Measurements from ENCODE around the gene MYO3B. TPM values are rescaled to one million over a fixed set of nuclear protein-coding genes. Genes with fewer than 3 reads are reported as not detected.
A peak's percentile ranks its signal among the peaks of the same experiment; 100 is the strongest.

MYO3B gene
- total RNA-seq, 2 donors from 2014 or later, result 0.05 to 0.32 TPM

DNA sequence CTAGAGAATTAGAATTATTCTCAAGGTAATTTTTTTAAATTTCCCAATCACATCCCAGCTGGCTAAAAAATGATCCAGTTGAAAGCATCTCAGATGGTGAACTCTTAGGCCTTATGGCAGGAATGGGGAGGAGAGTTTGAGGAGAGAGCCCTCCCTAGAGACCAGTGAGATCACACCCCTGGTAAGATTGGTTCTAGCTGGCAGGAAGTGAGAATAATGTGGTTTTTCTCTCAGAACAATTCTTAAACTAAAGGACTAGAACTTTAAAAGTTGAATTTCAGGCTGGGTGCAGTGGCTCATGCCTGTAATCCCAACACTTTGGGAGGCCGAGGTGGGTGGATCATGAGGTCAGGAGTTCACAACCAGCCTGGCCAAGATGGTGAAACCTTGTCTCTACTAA, 120.2 kb downstream of the MYO3B start:
- no peaks in the 10 kb centered on the region for H3K9me3 ChIP-seq
- intact Hi-C loops (cut with DNase I), result no loop called here
- TF ChIP-seq, protein P1, sequence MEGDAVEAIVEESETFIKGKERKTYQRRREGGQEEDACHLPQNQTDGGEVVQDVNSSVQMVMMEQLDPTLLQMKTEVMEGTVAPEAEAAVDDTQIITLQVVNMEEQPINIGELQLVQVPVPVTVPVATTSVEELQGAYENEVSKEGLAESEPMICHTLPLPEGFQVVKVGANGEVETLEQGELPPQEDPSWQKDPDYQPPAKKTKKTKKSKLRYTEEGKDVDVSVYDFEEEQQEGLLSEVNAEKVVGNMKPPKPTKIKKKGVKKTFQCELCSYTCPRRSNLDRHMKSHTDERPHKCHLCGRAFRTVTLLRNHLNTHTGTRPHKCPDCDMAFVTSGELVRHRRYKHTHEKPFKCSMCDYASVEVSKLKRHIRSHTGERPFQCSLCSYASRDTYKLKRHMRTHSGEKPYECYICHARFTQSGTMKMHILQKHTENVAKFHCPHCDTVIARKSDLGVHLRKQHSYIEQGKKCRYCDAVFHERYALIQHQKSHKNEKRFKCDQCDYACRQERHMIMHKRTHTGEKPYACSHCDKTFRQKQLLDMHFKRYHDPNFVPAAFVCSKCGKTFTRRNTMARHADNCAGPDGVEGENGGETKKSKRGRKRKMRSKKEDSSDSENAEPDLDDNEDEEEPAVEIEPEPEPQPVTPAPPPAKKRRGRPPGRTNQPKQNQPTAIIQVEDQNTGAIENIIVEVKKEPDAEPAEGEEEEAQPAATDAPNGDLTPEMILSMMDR (IDR thresholded peaks at IDR 0.05), result no peak
- no peak for DNase-seq
- no peak overlapping the region for H3K27ac ChIP-seq
- H3K9ac ChIP-seq (ENCODE audit: low read depth in 2 of 2, low read length in 2 of 2), result no peak overlapping the region
- no peaks in the 10 kb centered on the region for H3K36me3 ChIP-seq
- no peaks in the 10 kb centered on the region for H3K27me3 ChIP-seq
- H3K4me3 ChIP-seq, result no peak overlapping the region
- H3K4me1 ChIP-seq, result no peaks in the 10 kb centered on the region

DNA sequence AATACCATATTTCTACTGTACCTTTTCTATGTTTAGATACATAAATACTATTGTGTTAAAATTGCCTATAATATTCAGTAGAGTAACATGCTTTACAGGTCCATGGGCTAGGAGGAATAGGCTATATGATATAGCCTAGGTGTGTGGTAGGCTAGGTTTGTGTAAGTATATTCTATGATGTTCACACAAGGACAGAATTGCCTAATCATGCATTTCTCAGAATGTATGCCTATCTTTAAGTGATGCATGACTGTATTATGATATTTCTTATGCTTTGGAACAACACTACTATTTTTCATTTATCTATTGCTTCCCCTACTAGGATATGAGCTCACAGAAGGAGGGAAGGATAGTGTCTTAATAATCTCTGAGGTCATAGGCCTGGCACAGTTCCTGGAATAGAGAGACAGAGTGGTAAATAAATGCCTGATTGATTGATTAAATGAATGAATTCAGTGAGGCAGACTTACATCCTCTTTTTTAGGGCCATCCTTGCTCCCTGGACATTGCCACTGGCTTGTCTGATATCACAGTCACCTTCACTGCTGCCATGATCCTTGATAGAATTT, 121.0 kb downstream of the MYO3B start:
- Histone ChIP-seq H3K27me3 (no peaks in the 10 kb centered on the region), H3K4me3 (no peak overlapping the region), H3K9me3 (no peaks in the 10 kb centered on the region), H3K27ac (no peak overlapping the region), H3K4me1 (no peaks in the 10 kb centered on the region), H3K9ac (ENCODE audit: low read depth in 2 of 2, low read length in 2 of 2) (no peak overlapping the region), H3K36me3 (no peaks in the 10 kb centered on the region)
- no peak for DNase-seq
- TF ChIP-seq, protein P1 (IDR thresholded peaks at IDR 0.05), result no peak
- intact Hi-C loops (cut with DNase I), result no loop called here

DNA sequence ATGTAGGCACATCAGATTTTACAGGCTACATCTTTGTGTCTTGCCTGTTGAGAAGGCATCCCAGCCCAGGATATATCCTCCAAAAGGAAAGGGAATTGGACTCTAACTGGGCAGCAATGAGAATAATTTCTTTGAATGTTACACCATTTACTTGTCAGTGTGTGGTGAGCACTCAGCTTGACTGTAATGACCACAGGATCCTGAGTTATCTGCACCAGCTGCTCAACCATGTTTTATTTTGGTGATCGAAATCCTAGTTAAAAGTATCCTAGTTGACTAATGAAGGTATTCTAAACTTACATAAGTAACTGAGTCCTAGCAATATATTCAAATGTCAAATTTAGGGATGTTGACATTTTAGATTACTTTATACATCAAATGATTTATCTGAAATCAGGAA, 123.0 kb downstream of the MYO3B start:
- no peak for DNase-seq
- no peak overlapping the region for H3K4me3 ChIP-seq
- H3K9ac ChIP-seq (ENCODE audit: low read depth in 2 of 2, low read length in 2 of 2), result no peak overlapping the region
- no peaks in the 10 kb centered on the region for H3K9me3 ChIP-seq
- H3K36me3 ChIP-seq, result no peaks in the 10 kb centered on the region
- intact Hi-C loops (cut with DNase I), result no loop called here
- no peak overlapping the region for H3K27ac ChIP-seq
- TF ChIP-seq, protein P1 (IDR thresholded peaks at IDR 0.05), result no peak
- no peaks in the 10 kb centered on the region for H3K4me1 ChIP-seq
- H3K27me3 ChIP-seq, result no peaks in the 10 kb centered on the region

DNA sequence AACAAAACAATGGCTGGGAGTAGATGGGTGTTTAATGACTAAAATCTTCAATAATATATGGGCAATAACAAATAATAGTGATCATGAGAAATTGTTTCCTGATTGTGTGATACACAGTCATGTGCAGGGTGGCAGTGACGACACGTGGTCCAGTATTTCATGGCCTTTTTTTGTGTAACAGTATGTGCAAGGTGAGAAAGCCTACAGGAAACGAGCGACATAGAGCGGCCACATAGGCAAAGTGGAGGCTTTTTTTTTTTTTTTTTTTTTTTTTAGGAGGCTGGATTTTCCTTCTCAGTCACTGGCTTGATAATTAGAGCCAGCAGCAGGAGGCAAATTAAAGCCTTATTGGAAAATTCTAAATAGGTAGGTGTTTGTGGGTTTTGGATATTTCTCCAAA, 123.7 kb downstream of the MYO3B start:
- Histone ChIP-seq H3K9me3 (no peaks in the 10 kb centered on the region), H3K4me1 (no peaks in the 10 kb centered on the region), H3K27ac (no peak overlapping the region), H3K4me3 (no peak overlapping the region), H3K27me3 (no peaks in the 10 kb centered on the region), H3K9ac (ENCODE audit: low read depth in 2 of 2, low read length in 2 of 2) (no peak overlapping the region), H3K36me3 (no peaks in the 10 kb centered on the region)
- DNase-seq, result no peak
- intact Hi-C loops (cut with DNase I), result no loop called here
- TF ChIP-seq, protein P1 (IDR thresholded peaks at IDR 0.05), result no peak

DNA sequence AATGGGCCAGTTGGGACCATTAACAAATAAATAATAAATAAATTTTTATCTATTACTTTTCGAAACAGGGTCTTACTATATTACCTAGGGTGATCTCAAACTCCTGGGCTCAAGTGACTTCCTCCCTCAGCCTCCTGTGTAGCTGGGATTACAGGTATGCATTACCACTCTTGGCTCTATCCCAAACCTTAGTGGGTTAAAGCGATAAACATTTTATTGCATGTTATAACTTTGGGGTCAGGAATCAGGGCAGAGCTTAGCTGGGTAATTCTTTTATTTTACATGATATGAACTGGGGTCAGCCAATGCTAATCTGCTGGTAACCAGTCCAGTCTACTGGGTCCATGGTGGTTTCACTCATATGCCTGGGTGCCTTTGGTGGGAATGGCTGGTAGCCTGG, 127.8 kb downstream of the MYO3B start:
- Histone ChIP-seq H3K9ac (ENCODE audit: low read depth in 2 of 2, low read length in 2 of 2) (no peak overlapping the region), H3K27me3 (no peaks in the 10 kb centered on the region), H3K27ac (no peak overlapping the region), H3K4me3 (no peak overlapping the region), H3K9me3 (no peaks in the 10 kb centered on the region), H3K36me3 (no peaks in the 10 kb centered on the region), H3K4me1 (peaks cover 7% of the 10 kb centered on the region)
- TF ChIP-seq, protein P1 (IDR thresholded peaks at IDR 0.05), result no peak
- intact Hi-C loops (cut with DNase I), result no loop called here
- DNase-seq, result peak; percentile 36

Measured in colonic mucosa (tissue), 4 donors.